Stimulated activated CD4-positive, alpha-beta T cell treated with anti-CD3 and anti-CD28 coated beads, Interleukin-12 subunit alpha, Interleukin-12 subunit beta, amount 100 ng/mL, for 24 hours (primary cell): ENCODE measurements around the gene RGS5.
"Not testable (repeated sequence)": the region's sequence is repeated elsewhere in the genome, so short reads cannot be mapped to it uniquely, and the experiment has no call there.

Experiments
- DNase-seq, 2 experiments: peaks; one replicate each; pipeline ENCODE4 v3.0.0-alpha.2; 2020; ENCODE audit warnings: low read depth in 2 of 2

Gene RGS5

GRCh38 chr1:163202833-163203451, at the start of gene RGS5:
Gene RGS5 (minus strand): TSS chr1:163202916. CDS start chr1:163202835, 81 bp downstream.
- DNase-seq, result no peak

- no peak for DNase-seq
These were observed 47.8 kb upstream of the RGS5 start for GRCh38 chr1:163250382-163250974.

- DNase-seq, result no peak
These were observed 45.3 kb upstream of the RGS5 start for GRCh38 chr1:163248064-163248463.

GRCh38 chr1:163244648-163245047, 41.9 kb upstream of the RGS5 start:
- not testable (repeated sequence) for DNase-seq

GRCh38 chr1:163241746-163242145, 39.0 kb upstream of the RGS5 start:
- DNase-seq, result no peak

GRCh38 chr1:163240705-163241104, 38.0 kb upstream of the RGS5 start:
- DNase-seq, result no peak

- not testable (repeated sequence) for DNase-seq
These were observed 30.9 kb upstream of the RGS5 start for GRCh38 chr1:163233643-163234042.

GRCh38 chr1:163231385-163231784, 28.7 kb upstream of the RGS5 start:
- no peak for DNase-seq

- DNase-seq, result no peak
These were observed 28.1 kb upstream of the RGS5 start for GRCh38 chr1:163230827-163231226.

GRCh38 chr1:163228271-163228670, 25.6 kb upstream of the RGS5 start:
- not testable (repeated sequence) for DNase-seq

- no peak for DNase-seq
These were observed 24.4 kb upstream of the RGS5 start for GRCh38 chr1:163227126-163227525.

GRCh38 chr1:163213626-163214025, 10.9 kb upstream of the RGS5 start:
- DNase-seq, result no peak

- no peak for DNase-seq
These were observed 9.0 kb upstream of the RGS5 start for GRCh38 chr1:163211667-163212066.

GRCh38 chr1:163205513-163205912, 2.8 kb upstream of the RGS5 start:
- DNase-seq, result no peak

GRCh38 chr1:163203561-163203960, 845 bp upstream of the RGS5 start:
- DNase-seq, result no peak

GRCh38 chr1:163201906-163202305, 810 bp downstream of the RGS5 start:
- no peak for DNase-seq

- no peak for DNase-seq
These were observed 5.7 kb downstream of the RGS5 start for GRCh38 chr1:163197022-163197421.

- no peak for DNase-seq
These were observed 6.3 kb downstream of the RGS5 start for GRCh38 chr1:163196449-163196787.

GRCh38 chr1:163195728-163196448, 6.8 kb downstream of the RGS5 start:
- no peak for DNase-seq

- no peak for DNase-seq
These were observed 11.4 kb downstream of the RGS5 start for GRCh38 chr1:163191301-163191700.

GRCh38 chr1:163188947-163189346, 13.8 kb downstream of the RGS5 start:
- no peak for DNase-seq

GRCh38 chr1:163187849-163188248, 14.9 kb downstream of the RGS5 start:
- no peak for DNase-seq

GRCh38 chr1:163186862-163187261, 15.9 kb downstream of the RGS5 start:
- no peak for DNase-seq
